Dendritic cell treated with granulocyte-macrophage colony-stimulating factor and Interleukin-4, amounts not matched to agents 40 ng/mL and 50 ng/mL, for 4 days (primary cell): ENCODE measurements around the gene CIC.

ENCODE experiments used
- H3K27ac Mint-ChIP-seq: one replicate; pipeline ENCODE4 v1.8.0; 2022; ENCODE audit warnings: mild to moderate bottlenecking, mixed read lengths
- H3K27me3 Mint-ChIP-seq: one replicate; pipeline ENCODE4 v1.8.0; 2022; ENCODE audit warnings: mild to moderate bottlenecking, mixed read lengths
- H3K36me3 Mint-ChIP-seq: one replicate; pipeline ENCODE4 v1.8.0; 2022; ENCODE audit warnings: low read depth, mixed read lengths
- H3K4me1 Mint-ChIP-seq: one replicate; pipeline ENCODE4 v1.8.0; 2022; ENCODE audit warnings: low read depth, mixed read lengths
- H3K4me3 Mint-ChIP-seq: one replicate; pipeline ENCODE4 v1.8.0; 2022; ENCODE audit warnings: mild to moderate bottlenecking, moderate library complexity, mixed read lengths
- H3K9me3 Mint-ChIP-seq: one replicate; pipeline ENCODE4 v1.8.0; 2022; ENCODE audit warnings: mixed read lengths
- intact Hi-C: fragments of 100-400 bp; cut with micrococcal nuclease; formaldehyde crosslinking; loops from one replicate; pipeline ENCODE4 v1.15.0; 2022

CIC gene

GRCh38 chr19:42316223-42317211 lies 47.5 kb downstream of the CIC start:
- H3K27me3 Mint-ChIP-seq: peaks cover 66% of the 10 kb centered on the region
- intact Hi-C loops: no loop called here
- H3K9me3 Mint-ChIP-seq: no peaks in the 10 kb centered on the region
- H3K36me3 Mint-ChIP-seq: no peaks in the 10 kb centered on the region
- peaks cover 21% of the 10 kb centered on the region for H3K4me1 Mint-ChIP-seq
- peak overlapping the region; percentile 20 for H3K4me3 Mint-ChIP-seq
- H3K27ac Mint-ChIP-seq: peak overlapping the region; percentile 35

GRCh38 chr19:42317535-42317934 lies 48.5 kb downstream of the CIC start:
- H3K36me3 Mint-ChIP-seq: no peaks in the 10 kb centered on the region
- intact Hi-C loops: no loop called here
- peaks cover 21% of the 10 kb centered on the region for H3K4me1 Mint-ChIP-seq
- peaks cover 65% of the 10 kb centered on the region for H3K27me3 Mint-ChIP-seq
- H3K27ac Mint-ChIP-seq: no peak overlapping the region
- no peak overlapping the region for H3K4me3 Mint-ChIP-seq
- no peaks in the 10 kb centered on the region for H3K9me3 Mint-ChIP-seq

GRCh38 chr19:42322305-42322704 lies 53.3 kb downstream of the CIC start:
- intact Hi-C loops: no loop called here
- H3K27me3 Mint-ChIP-seq: peaks cover 53% of the 10 kb centered on the region
- peaks cover 6% of the 10 kb centered on the region for H3K36me3 Mint-ChIP-seq
- H3K9me3 Mint-ChIP-seq: no peaks in the 10 kb centered on the region
- H3K27ac Mint-ChIP-seq: no peak overlapping the region
- peaks cover 19% of the 10 kb centered on the region for H3K4me1 Mint-ChIP-seq
- H3K4me3 Mint-ChIP-seq: no peak overlapping the region

- Mint-ChIP-seq H3K4me3 (peak overlapping the region; percentile 20), H3K36me3 (peaks cover 6% of the 10 kb centered on the region), H3K4me1 (peaks cover 28% of the 10 kb centered on the region), H3K9me3 (no peaks in the 10 kb centered on the region), H3K27me3 (peaks cover 53% of the 10 kb centered on the region), H3K27ac (no peak overlapping the region)
- intact Hi-C loops: no loop called here
Observed at GRCh38 chr19:42323473-42323851, 54.4 kb downstream of the CIC start.

GRCh38 chr19:42323852-42324654 lies 55.0 kb downstream of the CIC start:
- Mint-ChIP-seq H3K27me3 (peaks cover 53% of the 10 kb centered on the region), H3K4me1 (peaks cover 28% of the 10 kb centered on the region), H3K9me3 (no peaks in the 10 kb centered on the region), H3K36me3 (peaks cover 6% of the 10 kb centered on the region), H3K27ac (no peak overlapping the region), H3K4me3 (peak overlapping the region; percentile 5)
- intact Hi-C loops: no loop called here

GRCh38 chr19:42324655-42325307 lies 55.7 kb downstream of the CIC start:
- intact Hi-C loops: loop anchor here (1.0 to 5.0 kb wide), 2 partner anchors 197 to 216 kb away; no protein-coding TSS in a partner anchor
- Mint-ChIP-seq H3K27me3 (peaks cover 53% of the 10 kb centered on the region), H3K36me3 (peaks cover 6% of the 10 kb centered on the region), H3K27ac (peak overlapping the region; percentile 81), H3K9me3 (no peaks in the 10 kb centered on the region), H3K4me3 (peak overlapping the region; percentile 83), H3K4me1 (peaks cover 28% of the 10 kb centered on the region)

- intact Hi-C loops: loop anchor here (1.0 to 5.0 kb wide), 2 partner anchors 198 to 217 kb away; no protein-coding TSS in a partner anchor
- H3K27me3 Mint-ChIP-seq: peaks cover 47% of the 10 kb centered on the region
Observed at GRCh38 chr19:42325308-42325895, 56.4 kb downstream of the CIC start, which contains the start of gene MEGF8. MEGF8 (plus strand) TSS chr19:42325635; CDS start chr19:42326244, 609 bp downstream.

GRCh38 chr19:42325896-42326771 lies 57.1 kb downstream of the CIC start:
- Mint-ChIP-seq H3K36me3 (peaks cover 6% of the 10 kb centered on the region), H3K4me1 (peaks cover 28% of the 10 kb centered on the region), H3K27me3 (peaks cover 39% of the 10 kb centered on the region), H3K9me3 (no peaks in the 10 kb centered on the region), H3K4me3 (peak overlapping the region; percentile 83), H3K27ac (peak overlapping the region; percentile 81)
- intact Hi-C loops: loop anchor here (1.0 to 5.0 kb wide), 2 partner anchors 199 to 218 kb away; no protein-coding TSS in a partner anchor

More at GRCh38 chr19:42325308-42325895, 56.4 kb downstream of the CIC start, which contains the start of gene MEGF8:
- H3K27ac Mint-ChIP-seq: peak within 1 kb of the TSS; percentile 81
- H3K4me3 Mint-ChIP-seq: peak within 1 kb of the TSS; percentile 83
- H3K36me3 Mint-ChIP-seq: peaks cover 6% of the 10 kb centered on the region
- H3K9me3 Mint-ChIP-seq: no peaks in the 10 kb centered on the region
- peaks cover 28% of the 10 kb centered on the region for H3K4me1 Mint-ChIP-seq

GRCh38 chr19:42326969-42327368 lies 57.9 kb downstream of the CIC start:
- no peak overlapping the region for H3K27ac Mint-ChIP-seq
- intact Hi-C loops: loop anchor here (5.0 kb wide), 1 partner anchor 200 kb away; no protein-coding TSS in a partner anchor
- H3K4me3 Mint-ChIP-seq: no peak overlapping the region
- peaks cover 28% of the 10 kb centered on the region for H3K4me1 Mint-ChIP-seq
- H3K27me3 Mint-ChIP-seq: peaks cover 31% of the 10 kb centered on the region
- H3K9me3 Mint-ChIP-seq: no peaks in the 10 kb centered on the region
- peaks cover 6% of the 10 kb centered on the region for H3K36me3 Mint-ChIP-seq

GRCh38 chr19:42327381-42327780 lies 58.3 kb downstream of the CIC start:
- H3K4me1 Mint-ChIP-seq: peaks cover 28% of the 10 kb centered on the region
- intact Hi-C loops: loop anchor here (5.0 kb wide), 1 partner anchor 200 kb away; no protein-coding TSS in a partner anchor
- no peak overlapping the region for H3K27ac Mint-ChIP-seq
- no peaks in the 10 kb centered on the region for H3K9me3 Mint-ChIP-seq
- H3K4me3 Mint-ChIP-seq: no peak overlapping the region
- peaks cover 6% of the 10 kb centered on the region for H3K36me3 Mint-ChIP-seq
- H3K27me3 Mint-ChIP-seq: peaks cover 27% of the 10 kb centered on the region

GRCh38 chr19:42328106-42328505 lies 59.1 kb downstream of the CIC start:
- H3K27ac Mint-ChIP-seq: no peak overlapping the region
- H3K36me3 Mint-ChIP-seq: peaks cover 6% of the 10 kb centered on the region
- no peaks in the 10 kb centered on the region for H3K9me3 Mint-ChIP-seq
- H3K4me1 Mint-ChIP-seq: peaks cover 28% of the 10 kb centered on the region
- no peak overlapping the region for H3K4me3 Mint-ChIP-seq
- H3K27me3 Mint-ChIP-seq: peaks cover 21% of the 10 kb centered on the region
- intact Hi-C loops: loop anchor here (5.0 kb wide), 1 partner anchor 201 kb away; no protein-coding TSS in a partner anchor

GRCh38 chr19:42328854-42329253 lies 59.8 kb downstream of the CIC start:
- H3K27me3 Mint-ChIP-seq: peaks cover 13% of the 10 kb centered on the region
- intact Hi-C loops: loop anchor here (5.0 kb wide), 1 partner anchor 202 kb away; no protein-coding TSS in a partner anchor
- H3K36me3 Mint-ChIP-seq: peaks cover 6% of the 10 kb centered on the region
- peaks cover 28% of the 10 kb centered on the region for H3K4me1 Mint-ChIP-seq
- H3K4me3 Mint-ChIP-seq: no peak overlapping the region
- H3K9me3 Mint-ChIP-seq: no peaks in the 10 kb centered on the region
- H3K27ac Mint-ChIP-seq: no peak overlapping the region
